Measurements from ENCODE around the gene LLPH.
"Not testable (repeated sequence)": the region's sequence is repeated elsewhere in the genome, so short reads cannot be mapped to it uniquely, and the experiment has no call there.

DNA sequence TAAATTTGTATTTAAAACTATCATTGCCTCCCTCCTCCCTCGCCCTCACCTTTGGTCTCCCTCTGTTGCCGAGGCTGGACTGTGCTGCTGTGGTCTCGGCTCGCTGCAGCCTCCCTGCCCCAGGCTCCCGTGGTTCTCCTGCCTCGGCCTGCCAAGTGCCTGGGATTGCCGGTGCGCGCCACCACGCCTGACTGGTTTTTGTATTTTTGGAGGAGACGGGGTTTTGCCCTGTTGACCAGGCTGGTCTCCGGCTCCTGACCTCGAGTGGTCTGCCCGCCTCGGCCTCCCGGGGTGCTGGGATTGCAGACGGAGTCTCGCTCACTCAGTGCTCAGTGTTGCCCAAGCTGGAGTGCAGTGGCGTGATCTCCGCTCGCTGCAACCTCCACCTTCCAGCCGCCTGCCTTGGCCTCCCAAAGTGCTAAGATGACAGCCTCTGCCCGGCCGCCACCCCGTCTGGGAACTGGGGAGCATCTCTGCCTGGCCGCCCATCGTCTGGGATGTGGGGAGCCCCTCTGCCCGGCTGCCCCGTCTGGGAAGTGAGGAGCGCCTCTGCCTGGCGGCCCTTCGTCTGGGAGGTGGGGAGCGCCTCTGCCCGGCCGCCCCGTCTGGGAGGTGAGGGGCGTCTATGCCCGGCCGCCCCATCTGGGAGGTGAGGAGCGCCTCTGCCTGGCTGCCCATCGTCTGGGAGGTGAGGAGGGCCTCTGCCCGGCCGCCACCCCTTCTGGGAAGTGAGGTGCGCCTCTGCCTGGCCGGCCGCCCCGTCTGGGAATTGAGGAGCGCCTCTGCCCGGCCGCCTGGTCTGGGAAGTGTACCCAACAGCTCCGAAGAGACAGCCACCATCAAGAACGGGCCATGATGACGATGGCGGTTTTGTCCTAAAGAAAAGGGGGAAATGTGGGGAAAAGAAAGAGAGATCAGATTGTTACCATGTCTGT, 44.1 kb upstream of the LLPH start:
- TF ChIP-seq CTCF, EZH2phosphoT487, EZH2 (IDR thresholded peaks at IDR 0.05): not testable (repeated sequence)

All from neural progenitor cell (in vitro differentiated cells).